Activated B cell treated with CpG ODN at 0.5 μM for 24 hours (primary cell): ENCODE results near the gene SENP7. TPM values are rescaled to one million over a fixed set of nuclear protein-coding genes. Genes with fewer than 3 reads are reported as not detected.

Experiments used
- ATAC-seq: fragments of 200-7000 bp; cut with Tn5 transposase; one replicate; pipeline ENCODE4 v1.10.0; 2021; ENCODE audit warnings: low read depth, mild to moderate bottlenecking, moderate library complexity
- CTCF ChIA-PET: fragments of 350-600 bp; sonication (Branson Sonifier 250); formaldehyde crosslinking; loops from one replicate; lab custom pipeline; 2021; ENCODE audit warnings: antibody characterized with exemption; lab: Charles Lee
- POLR2A ChIA-PET: fragments of 350-600 bp; sonication (Branson Sonifier 250); formaldehyde crosslinking; loops from one replicate; lab custom pipeline; 2021; ENCODE audit warnings: antibody characterized with exemption; lab: Charles Lee
- DNase-seq: peaks from one replicate; pipeline ENCODE4 v3.0.0; 2022
- H3K27ac Mint-ChIP-seq: one replicate; pipeline ENCODE4 v1.8.0; 2020; ENCODE audit warnings: mixed read lengths
- H3K27me3 Mint-ChIP-seq: one replicate; pipeline ENCODE4 v1.8.0; 2021; ENCODE audit warnings: mixed read lengths
- H3K36me3 Mint-ChIP-seq: one replicate; pipeline ENCODE4 v1.8.0; 2021; ENCODE audit warnings: low read depth, mixed read lengths
- H3K4me1 Mint-ChIP-seq: one replicate; pipeline ENCODE4 v1.8.0; 2021; ENCODE audit warnings: mixed read lengths
- H3K4me3 Mint-ChIP-seq: one replicate; pipeline ENCODE4 v1.8.0; 2020; ENCODE audit warnings: mild to moderate bottlenecking, mixed read lengths
- H3K9me3 Mint-ChIP-seq: one replicate; pipeline ENCODE4 v1.8.0; 2020; ENCODE audit warnings: mixed read lengths
- CTCF ChIP-seq: fragments of 200-600 bp; IDR thresholded peaks from one replicate; pipeline ENCODE4 v1.8.0; 2022; ENCODE audit warnings: antibody characterized with exemption, mild to moderate bottlenecking
- intact Hi-C: fragments of 100-400 bp; cut with micrococcal nuclease; formaldehyde crosslinking; loops from one replicate; pipeline ENCODE4 v1.15.1; 2024
- total RNA-seq: library from RNA; stranded (reverse); gene quantifications from 2 replicates; pipeline ENCODE4 v1.2.3, GENCODE V29; 2022

Gene SENP7
- total RNA-seq, 1 donor from 2014 or later: 22.1 TPM

GRCh38 chr3:101466465-101467309, 46.3 kb downstream of the SENP7 start:
- POLR2A ChIA-PET: no interaction called here
- Mint-ChIP-seq H3K9me3 (no peaks in the 10 kb centered on the region), H3K36me3 (peaks cover 35% of the 10 kb centered on the region), H3K4me3 (no peak overlapping the region), H3K4me1 (peaks cover 40% of the 10 kb centered on the region), H3K27ac (no peak overlapping the region), H3K27me3 (no peaks in the 10 kb centered on the region)
- no peak for ATAC-seq
- no peak for TF ChIP-seq CTCF
- intact Hi-C loops: no loop called here
- DNase-seq: no peak
- CTCF ChIA-PET: no interaction called here

GRCh38 chr3:101464235-101464634, 48.8 kb downstream of the SENP7 start:
- Mint-ChIP-seq H3K27me3 (no peaks in the 10 kb centered on the region), H3K27ac (no peak overlapping the region), H3K9me3 (no peaks in the 10 kb centered on the region), H3K36me3 (peaks cover 43% of the 10 kb centered on the region), H3K4me3 (no peak overlapping the region), H3K4me1 (peaks cover 36% of the 10 kb centered on the region)
- no peak for DNase-seq
- TF ChIP-seq CTCF: no peak
- CTCF ChIA-PET: no interaction called here
- POLR2A ChIA-PET: no interaction called here
- ATAC-seq: no peak
- intact Hi-C loops: no loop called here

GRCh38 chr3:101461451-101461850, 51.6 kb downstream of the SENP7 start:
- CTCF ChIA-PET: no interaction called here
- H3K36me3 Mint-ChIP-seq: peaks cover 51% of the 10 kb centered on the region

GRCh38 chr3:101458387-101458786, 54.6 kb downstream of the SENP7 start:
- no peak overlapping the region for H3K27ac Mint-ChIP-seq
- intact Hi-C loops: no loop called here
- ATAC-seq (no peak), DNase-seq (no peak)
- H3K27me3 Mint-ChIP-seq: no peaks in the 10 kb centered on the region
- peaks cover 12% of the 10 kb centered on the region for H3K4me1 Mint-ChIP-seq
- ChIA-PET CTCF (no interaction called here), POLR2A (no interaction called here)
- peaks cover 56% of the 10 kb centered on the region for H3K36me3 Mint-ChIP-seq
- TF ChIP-seq CTCF: no peak
- no peak overlapping the region for H3K4me3 Mint-ChIP-seq
- no peaks in the 10 kb centered on the region for H3K9me3 Mint-ChIP-seq

More at GRCh38 chr3:101461451-101461850, 51.6 kb downstream of the SENP7 start:
- Mint-ChIP-seq H3K27me3 (no peaks in the 10 kb centered on the region), H3K9me3 (no peaks in the 10 kb centered on the region), H3K4me3 (no peak overlapping the region), H3K27ac (no peak overlapping the region), H3K4me1 (peaks cover 27% of the 10 kb centered on the region)
- intact Hi-C loops: no loop called here
- ATAC-seq (no peak), DNase-seq (no peak)
- POLR2A ChIA-PET: no interaction called here
- TF ChIP-seq CTCF: no peak

GRCh38 chr3:101454629-101455028, 58.4 kb downstream of the SENP7 start:
- no peak overlapping the region for H3K4me3 Mint-ChIP-seq
- H3K9me3 Mint-ChIP-seq: no peaks in the 10 kb centered on the region
- H3K36me3 Mint-ChIP-seq: peaks cover 37% of the 10 kb centered on the region
- CTCF ChIA-PET: no interaction called here
- intact Hi-C loops: no loop called here
- no peaks in the 10 kb centered on the region for H3K27me3 Mint-ChIP-seq
- no peak overlapping the region for H3K27ac Mint-ChIP-seq
- POLR2A ChIA-PET: no interaction called here
- no peak for TF ChIP-seq CTCF
- no peak for ATAC-seq
- H3K4me1 Mint-ChIP-seq: peaks cover 2% of the 10 kb centered on the region
- DNase-seq: no peak
